Epithelial cell of proximal tubule (primary cell): ENCODE results near the gene LRRC10. TPM values are rescaled to one million over a fixed set of nuclear protein-coding genes. Genes with fewer than 3 reads are reported as not detected.

ENCODE experiments used
- DNase-seq: peaks from one replicate; pipeline ENCODE4 v3.0.0-alpha.2; 2011; ENCODE audit warnings: low read depth
- H3K4me3 ChIP-seq: 2 replicates; pipeline ENCODE4 v1.5.1; 2011; ENCODE audit warnings: low read depth, mild to moderate bottlenecking, low read length
- total RNA-seq: library from RNA; depleted of rRNA; stranded (reverse); fragments of >200 nt; gene quantifications from 2 replicates; pipeline ENCODE4 v1.2.3, GENCODE V29; 2015
- TF ChIP-seq, protein P1 (sequence below): conservative IDR thresholded peaks from 2 replicates; pipeline ENCODE4 v1.5.1; 2012; ENCODE audit warnings: low read depth, mild to moderate bottlenecking, low read length

LRRC10 gene, protein sequence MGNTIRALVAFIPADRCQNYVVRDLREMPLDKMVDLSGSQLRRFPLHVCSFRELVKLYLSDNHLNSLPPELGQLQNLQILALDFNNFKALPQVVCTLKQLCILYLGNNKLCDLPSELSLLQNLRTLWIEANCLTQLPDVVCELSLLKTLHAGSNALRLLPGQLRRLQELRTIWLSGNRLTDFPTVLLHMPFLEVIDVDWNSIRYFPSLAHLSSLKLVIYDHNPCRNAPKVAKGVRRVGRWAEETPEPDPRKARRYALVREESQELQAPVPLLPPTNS
- total RNA-seq, result not detected in 2 replicates

DNA sequence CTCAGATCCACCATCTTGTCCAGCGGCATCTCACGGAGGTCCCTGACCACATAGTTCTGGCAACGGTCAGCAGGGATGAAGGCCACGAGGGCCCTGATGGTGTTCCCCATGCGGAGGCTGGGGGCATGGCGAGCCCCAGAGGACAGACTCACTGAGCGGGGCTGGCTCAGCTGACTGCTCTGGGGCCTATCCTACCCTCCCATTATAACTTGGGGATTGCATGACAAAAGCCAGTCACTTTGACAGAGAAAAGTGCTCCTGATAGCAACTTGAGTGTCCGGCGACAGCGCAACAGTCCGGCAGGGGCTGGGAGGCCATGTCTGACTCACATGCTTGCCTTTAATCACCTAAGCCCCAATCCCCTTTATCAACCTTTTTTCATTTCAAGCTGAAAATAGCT, at the start of gene LRRC10:
Gene LRRC10 (minus strand): TSS at position 179 of the 400 bp plus-strand sequence. CDS start 69 bp downstream, at position 110.
- DNase-seq, result no peak
- H3K4me3 ChIP-seq, result no peak within 1 kb of the TSS
- TF ChIP-seq, protein P1, sequence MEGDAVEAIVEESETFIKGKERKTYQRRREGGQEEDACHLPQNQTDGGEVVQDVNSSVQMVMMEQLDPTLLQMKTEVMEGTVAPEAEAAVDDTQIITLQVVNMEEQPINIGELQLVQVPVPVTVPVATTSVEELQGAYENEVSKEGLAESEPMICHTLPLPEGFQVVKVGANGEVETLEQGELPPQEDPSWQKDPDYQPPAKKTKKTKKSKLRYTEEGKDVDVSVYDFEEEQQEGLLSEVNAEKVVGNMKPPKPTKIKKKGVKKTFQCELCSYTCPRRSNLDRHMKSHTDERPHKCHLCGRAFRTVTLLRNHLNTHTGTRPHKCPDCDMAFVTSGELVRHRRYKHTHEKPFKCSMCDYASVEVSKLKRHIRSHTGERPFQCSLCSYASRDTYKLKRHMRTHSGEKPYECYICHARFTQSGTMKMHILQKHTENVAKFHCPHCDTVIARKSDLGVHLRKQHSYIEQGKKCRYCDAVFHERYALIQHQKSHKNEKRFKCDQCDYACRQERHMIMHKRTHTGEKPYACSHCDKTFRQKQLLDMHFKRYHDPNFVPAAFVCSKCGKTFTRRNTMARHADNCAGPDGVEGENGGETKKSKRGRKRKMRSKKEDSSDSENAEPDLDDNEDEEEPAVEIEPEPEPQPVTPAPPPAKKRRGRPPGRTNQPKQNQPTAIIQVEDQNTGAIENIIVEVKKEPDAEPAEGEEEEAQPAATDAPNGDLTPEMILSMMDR, result no peak

DNA sequence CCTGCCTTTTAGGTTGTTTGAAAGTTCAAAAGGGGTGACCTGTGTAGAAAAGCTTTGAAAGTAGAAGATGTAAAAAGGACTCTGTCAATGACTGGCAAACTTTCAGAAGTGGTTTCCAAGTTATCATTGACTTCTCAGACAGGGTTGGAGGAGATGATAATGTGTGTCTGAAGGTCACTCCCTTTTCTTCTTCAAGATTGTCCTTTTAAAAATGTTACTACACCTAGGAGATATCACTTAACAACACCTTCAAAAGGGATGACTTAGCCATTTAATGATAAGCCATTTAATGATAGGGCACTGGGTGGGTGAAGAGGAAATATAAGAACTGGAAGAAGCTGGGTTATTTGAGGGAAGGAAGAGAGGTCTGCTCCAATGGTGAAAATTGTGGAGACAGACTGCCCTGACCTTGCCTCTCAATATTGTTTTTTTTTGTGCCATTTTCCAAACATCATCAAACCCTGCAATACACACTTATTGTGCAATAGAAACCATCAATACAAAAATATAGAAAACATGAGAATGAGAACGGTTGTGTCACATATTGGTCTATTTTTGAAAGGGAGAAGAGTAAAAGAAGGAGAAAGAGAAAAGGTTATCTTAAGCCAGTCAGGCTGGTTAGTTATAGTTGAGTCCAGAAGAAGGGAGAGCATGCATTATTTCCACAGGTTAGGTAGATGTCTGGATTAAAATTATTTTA, 49.6 kb upstream of the LRRC10 start:
- no peak overlapping the region for H3K4me3 ChIP-seq
- DNase-seq, result no peak
- TF ChIP-seq, protein P1, result no peak

DNA sequence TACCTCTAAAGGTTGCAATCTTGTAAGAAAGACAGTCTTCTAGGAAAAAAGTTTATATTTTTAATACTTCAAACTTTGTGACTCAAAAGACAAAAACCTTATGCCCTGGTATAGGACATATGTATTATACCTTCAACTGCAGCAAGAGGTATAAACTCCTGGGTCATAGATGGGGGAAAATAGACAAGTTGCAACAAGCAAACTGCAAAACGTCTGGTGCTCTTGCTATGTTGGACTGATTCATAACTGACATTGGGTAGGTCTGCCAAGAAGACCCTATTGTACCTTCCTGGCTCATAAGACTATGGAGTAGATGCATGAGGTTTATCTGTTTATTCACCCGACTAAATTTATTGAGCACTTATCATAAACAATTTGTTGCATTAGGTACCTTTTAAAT, 47.5 kb upstream of the LRRC10 start:
- H3K4me3 ChIP-seq, result no peak overlapping the region
- no peak for DNase-seq
- TF ChIP-seq, protein P1, result no peak

DNA sequence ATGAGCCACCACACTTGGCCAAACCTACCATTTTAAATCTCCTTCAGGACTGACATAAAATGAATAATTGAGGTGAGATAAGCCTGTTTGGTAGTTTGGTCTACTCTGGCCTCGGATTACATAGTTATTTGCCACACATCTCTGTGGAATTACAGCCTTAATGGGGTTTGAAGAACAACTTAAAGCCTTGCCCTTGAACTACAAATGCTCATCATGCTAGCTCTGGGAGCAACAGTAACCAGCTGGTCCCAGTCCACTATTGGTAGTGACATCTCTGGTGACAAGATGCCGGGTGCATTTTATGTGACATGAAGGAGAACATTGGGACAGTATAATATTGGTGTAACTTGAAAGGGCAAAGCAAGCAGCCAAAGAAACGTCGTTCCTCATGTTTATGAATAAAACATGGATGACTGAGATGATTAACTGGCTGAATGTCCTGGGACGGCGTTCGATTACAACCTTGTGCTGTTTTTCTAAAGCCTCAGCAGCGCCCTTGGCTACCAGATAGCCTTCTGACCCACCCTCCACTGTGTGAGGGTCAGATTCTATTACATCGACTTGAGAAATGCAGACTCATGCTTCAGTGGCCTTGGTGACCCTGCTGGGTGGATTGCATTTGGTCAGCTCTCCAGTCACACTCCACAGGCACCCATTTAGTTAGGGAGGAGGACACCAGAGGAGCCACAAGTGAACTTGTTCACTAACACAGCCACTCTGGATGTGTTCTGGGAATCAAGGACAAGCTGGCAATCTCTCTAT, 46.9 kb upstream of the LRRC10 start:
- DNase-seq, result peak; percentile 74

DNA sequence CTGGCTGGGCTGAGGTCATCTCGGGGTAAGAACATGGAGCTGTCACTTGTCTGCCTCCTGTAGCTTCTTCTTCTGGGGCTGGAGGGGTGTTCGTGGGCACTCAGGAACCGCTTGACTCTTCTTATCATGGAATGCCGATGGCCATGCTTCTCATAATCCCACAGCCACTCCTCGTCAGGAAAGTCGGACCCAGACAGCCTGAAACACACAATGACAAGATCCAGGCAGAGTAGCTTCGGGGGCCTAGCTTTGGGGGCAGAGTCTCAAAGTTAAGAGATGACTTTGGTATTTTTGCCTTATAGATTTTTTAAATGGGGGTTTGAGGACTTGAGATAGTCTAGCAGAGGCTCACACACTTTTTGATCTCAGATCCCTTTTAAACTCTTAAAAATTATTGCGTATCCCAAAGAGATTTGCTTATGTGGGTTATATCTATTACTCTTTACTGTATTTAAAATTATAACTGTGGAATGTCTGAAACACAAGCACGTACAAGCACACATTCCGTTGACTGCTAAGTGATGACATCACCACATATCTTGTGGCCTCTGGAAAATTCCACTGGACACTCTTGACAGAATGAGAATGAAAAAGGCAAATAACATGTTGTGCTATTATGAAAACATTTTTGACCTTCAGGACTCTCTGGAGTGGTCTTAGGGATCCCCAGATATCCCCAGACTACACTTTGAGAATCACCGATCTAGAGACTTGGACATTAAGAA, 45.1 kb upstream of the LRRC10 start:
- no peak overlapping the region for H3K4me3 ChIP-seq
- DNase-seq, result peak; percentile 77
- TF ChIP-seq, protein P1, result no peak

More for the DNA sequence above, 46.9 kb upstream of the LRRC10 start:
- H3K4me3 ChIP-seq, result no peak overlapping the region
- TF ChIP-seq, protein P1, result no peak

DNA sequence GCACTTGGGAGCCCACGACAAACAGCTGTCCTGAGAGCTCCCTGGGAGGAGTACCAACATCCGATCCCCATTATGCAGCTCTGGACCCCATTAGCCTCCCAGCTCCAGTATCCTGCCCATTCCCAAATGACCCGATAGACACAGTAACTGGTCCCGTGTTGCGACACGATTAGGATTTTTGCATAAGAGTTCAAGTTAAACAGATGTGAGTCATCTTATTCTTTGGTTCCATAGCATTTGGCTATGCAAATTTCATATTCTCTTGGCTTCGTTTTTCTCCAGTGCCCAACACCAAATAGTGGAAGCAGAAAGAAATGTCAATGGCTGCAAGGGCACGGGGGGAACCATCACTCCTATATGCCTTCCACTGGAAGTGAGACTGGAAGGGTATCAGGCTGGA, 43.0 kb upstream of the LRRC10 start:
- DNase-seq, result no peak
- TF ChIP-seq, protein P1, result no peak
- no peak overlapping the region for H3K4me3 ChIP-seq
